Suppressor macrophage treated with lipopolysaccharide for 1 hour (primary cell): ENCODE data around the gene AQP6.

Source experiments
- DNase-seq, 3 donors: peaks; one replicate each; pipeline ENCODE4 v3.0.0-alpha.2; 2020 to 2022

Gene AQP6, protein sequence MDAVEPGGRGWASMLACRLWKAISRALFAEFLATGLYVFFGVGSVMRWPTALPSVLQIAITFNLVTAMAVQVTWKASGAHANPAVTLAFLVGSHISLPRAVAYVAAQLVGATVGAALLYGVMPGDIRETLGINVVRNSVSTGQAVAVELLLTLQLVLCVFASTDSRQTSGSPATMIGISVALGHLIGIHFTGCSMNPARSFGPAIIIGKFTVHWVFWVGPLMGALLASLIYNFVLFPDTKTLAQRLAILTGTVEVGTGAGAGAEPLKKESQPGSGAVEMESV

DNA sequence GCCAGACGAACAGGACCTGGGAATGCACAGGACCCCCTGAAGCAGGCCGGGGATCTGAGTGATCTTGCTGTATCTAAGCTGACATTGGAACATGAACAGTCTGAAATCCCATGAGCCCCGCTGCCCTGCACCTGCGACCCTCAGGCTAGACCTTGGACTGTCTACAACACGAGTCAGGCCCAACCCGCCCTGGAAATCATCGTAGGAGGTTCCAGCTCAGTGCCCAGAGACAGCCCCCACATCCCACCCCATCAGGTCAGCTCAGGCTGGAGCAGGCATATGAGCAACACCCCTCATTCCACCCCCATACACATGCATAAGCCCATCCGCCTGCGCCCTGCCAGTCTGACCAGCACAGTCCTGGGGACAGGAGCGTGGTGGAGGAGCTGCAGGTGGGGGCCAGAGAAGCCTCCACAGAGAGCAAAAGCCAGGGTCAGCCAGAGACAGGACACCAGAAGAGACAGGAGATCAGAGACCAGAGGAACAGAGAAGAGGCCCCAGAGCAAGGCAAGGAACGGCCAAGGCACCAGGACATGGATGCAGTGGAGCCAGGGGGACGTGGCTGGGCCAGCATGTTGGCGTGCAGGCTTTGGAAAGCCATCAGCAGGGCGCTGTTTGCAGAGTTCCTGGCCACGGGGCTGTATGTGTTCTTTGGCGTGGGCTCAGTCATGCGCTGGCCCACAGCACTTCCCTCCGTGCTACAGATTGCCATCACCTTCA, at the start of gene AQP6:
Gene AQP6 (plus strand): TSS at position 307 of the 720 bp plus-strand sequence. CDS start 227 bp downstream, at position 534.
- no peak for DNase-seq

DNA sequence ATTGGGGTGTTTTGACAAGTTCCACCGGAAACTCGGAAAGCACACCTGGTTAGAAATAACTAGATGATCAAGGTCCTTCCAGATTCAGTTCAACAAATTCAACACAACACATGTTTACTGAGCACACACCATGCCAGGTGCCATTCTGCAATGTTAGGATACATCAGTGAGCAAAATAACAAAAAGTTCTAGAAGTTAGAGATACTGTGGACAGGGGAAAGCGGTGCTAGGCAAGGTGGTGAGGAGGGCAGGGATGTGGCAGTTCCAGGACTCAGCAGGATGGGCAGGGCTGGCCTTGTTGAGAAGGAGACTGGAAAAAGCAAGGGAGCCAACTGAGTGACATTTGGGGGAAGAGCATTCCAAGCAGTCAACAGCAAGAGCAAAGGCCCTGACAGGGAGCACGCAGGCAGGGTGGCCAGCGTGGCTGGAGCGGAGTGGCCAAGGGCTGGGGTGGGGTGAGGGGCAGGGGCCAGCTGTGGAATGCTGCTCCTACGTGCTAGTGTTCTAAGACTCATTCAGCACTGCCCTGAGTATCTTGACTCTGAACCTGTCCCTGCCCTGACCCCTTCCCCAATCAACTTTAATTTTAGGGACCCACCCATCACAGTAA, 49.6 kb upstream of the AQP6 start:
- DNase-seq = no peak

DNA sequence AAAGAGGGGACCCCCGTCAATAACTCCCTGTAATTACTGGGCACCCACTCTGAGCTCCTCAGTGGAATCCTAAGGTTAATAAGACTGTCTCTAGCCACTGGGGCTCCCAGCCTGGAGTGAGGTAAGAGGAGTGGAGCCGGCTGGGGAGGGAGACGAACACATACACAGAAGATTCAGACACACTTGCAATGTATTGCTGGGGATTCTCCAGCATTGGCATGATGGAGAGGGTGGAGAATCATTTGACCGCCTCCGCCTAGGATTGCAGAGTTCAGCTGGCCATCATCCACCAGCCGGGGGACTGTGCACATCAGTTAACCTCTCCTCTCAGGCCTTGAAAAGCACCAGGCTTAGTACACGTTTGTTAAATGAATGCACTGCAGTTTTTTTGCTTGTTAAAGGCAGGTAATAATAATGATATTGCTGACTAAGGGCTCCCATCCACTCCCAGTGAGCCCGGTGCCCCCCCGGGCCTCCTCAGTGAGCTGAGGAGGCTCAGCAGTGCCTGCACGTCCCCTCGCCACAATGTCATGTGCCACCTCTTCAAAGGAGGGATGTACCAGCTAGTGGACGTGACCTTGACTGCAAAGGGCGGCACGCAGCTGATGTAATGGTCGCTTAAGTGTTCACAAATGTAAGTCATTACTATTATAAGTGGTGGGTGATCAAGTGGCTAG, 48.7 kb upstream of the AQP6 start:
- no peak for DNase-seq

DNA sequence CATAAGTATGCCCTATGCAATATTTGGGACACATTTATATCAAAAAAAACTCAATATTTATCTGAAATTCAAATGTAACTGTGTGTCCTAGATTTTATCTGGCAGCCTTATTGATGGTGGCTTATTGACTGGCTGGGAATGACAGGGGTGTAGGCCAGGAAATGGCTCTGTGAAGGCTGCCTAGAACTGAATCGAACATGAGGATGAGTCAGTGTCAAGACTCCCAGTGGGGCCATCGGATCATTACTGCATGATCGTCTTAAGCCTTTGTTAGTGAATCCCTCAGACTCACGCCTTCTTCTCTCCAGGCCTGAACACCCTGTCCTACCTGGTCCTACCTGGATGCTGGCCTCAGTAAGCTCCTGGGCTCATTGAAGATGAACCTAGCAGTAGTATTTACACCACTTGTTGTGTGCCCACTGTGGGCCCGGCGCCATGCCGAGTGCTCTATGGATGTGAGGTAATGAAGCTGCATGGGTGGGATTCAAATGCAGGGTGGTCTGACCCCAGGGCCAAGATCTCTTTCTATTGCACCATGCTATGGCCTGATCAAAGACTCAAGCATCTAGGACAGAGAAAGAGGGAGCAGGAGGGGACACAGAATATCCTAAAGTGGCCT, 48.0 kb upstream of the AQP6 start:
- DNase-seq = no peak

DNA sequence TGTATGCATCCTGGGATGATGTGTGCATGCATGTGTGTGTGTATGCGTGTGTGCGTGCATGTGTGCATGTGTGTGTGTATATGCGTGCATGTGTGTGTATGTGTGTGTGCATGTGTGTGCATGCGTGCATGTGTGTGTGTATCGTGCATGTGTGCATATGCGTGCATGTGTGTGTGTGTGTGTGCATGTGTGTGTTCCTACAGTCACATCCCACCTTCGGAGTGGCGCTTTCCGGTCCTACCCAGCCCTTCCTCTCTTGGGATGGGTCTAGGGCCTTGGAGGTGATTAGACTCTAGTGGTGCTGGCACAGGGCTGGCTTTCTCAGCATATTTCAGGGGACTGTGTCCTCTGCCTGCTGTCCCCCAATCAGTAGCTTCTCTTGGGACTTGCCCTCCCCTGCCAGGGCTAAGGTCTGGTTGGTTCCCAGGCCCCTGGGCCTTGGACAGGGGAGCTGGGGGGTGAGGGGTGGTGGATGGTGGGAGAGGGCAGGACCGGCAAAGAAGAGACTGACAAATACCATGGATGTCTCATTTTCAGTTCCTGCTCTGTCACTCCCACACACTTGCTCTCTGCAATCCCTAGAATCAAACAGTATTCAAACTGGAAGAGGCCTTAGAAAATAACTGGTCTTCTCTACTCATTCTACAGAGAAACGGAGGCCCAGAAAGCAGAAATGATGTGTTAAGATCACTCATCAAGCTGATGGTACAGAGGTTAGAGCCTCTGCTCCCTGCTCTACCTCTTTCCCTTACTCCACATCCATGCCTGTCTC, 47.1 kb upstream of the AQP6 start:
- peak; percentile 52 to 69 (median 61) for DNase-seq

DNA sequence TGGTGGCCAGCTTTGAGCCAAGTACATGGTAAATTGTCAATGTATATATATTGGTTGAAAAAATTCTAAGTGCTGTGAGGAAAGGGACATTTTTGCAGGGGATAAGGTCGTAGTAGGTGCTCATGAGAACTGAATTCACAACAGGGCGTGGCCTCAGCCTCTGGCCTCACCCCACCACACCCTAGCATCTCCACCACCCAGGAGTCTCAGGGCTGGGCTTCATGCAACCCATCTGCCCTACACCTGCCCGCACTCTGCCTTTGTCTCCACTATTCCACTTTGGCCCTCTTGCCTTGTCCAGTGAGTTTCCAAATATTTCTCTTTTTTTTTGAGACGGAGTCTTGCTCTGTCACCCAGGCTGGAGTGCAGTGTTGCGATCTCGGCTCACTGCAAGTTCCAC, 44.3 kb upstream of the AQP6 start:
- DNase-seq = no peak

DNA sequence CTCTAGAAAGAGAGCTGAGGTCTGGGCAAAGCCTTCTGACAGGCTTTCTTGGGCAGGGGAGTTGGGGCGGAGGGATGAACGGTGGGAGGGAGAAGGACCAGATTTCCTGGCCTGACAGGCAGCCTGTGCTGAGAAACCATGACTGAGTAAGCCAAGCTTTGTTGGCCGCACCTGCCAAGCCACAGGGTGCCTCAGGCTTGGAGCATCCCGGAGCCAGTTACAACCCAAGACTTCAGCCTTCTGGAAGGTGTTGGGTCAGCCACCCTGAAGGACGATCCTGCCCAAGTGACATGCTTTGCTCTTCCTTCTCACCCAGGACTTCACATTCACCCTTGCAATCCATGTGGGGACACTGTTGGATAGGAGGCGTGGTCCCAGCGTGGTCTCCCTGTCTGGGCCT, 43.2 kb upstream of the AQP6 start:
- no peak for DNase-seq

DNA sequence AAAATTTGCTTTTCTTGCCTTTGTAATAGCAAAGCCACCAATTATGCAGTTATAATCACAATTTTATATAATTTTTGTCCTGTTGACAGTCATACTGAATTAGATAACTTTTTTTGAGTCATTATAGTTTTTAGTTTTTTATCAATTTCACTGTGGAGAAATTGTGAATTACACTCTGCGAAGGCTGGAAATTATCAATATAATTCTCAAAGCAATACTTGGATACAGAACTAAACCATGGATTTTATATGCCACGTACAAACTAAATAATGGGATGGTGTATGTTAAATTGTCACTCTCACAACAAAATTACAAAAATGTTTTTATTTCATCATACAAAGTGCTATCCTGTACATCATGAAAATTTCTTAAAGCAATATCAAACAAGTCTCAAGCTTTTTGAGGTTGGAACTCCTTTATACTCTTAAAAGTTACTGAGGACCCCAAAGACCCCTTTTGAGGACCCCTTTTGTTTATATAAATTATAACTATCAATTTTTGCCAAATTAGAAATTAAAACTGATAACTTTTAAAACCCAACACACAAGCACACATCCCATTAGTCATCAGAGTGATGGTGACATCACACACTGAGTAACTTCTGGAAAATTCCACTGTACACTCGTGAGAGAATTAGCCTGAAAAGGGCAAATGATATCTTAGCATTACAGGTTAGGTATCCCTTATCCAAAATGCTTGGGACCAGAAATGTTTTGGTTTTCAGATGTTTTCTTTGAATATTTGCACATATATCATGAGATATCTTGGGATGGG, 42.0 kb upstream of the AQP6 start:
- DNase-seq = peak; percentile 77 to 92 (median 90)

DNA sequence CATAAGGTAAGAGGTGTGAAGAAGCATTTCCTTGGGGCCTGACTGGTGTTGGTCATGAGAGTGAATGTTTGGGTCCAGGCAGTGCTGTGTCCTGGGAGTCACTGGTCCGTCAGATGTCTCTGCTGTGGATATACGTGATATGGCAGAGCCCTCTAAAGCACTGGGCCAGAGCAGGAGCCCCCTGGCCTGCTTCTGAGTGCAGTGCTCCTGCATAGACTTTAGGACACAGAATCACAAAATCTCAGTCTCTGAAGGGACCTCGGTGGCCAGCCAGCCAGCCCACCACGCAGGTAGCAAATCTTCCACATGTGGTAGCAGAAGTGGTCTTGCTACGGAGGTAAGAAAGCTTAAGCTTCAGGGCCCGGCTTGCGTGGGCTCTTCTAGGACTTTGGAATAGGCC, 40.7 kb upstream of the AQP6 start:
- no peak for DNase-seq

DNA sequence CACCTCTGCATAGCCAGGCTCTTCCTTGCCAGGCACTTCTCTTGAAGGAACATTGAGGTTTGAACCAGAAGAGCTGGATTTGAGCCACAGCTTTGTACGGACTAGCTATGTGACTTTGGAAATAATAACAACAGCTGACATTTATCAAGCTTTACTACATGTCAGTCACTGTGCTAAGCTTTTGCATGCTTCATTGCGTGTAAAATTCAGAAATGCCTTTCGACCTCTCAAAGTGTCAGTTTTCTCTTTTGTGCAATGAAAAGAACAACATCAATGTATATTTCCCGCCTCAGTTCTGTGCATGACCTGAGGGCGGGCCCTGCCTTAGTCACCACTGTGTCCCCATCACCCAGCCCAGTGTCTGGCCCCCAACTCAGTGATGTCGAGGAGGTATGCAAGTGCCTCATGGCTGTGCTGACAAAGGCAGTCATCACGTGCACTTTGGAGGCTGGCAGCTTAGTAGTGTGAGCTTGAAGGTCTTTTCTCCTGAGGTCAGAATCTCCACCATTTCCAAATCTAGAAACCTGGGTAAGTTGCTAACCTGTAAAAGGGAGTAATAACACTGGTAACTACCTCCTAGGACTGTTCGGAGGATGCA, 40.1 kb upstream of the AQP6 start:
- peak in 2 of 3 donors; percentile 14 to 28 for DNase-seq

DNA sequence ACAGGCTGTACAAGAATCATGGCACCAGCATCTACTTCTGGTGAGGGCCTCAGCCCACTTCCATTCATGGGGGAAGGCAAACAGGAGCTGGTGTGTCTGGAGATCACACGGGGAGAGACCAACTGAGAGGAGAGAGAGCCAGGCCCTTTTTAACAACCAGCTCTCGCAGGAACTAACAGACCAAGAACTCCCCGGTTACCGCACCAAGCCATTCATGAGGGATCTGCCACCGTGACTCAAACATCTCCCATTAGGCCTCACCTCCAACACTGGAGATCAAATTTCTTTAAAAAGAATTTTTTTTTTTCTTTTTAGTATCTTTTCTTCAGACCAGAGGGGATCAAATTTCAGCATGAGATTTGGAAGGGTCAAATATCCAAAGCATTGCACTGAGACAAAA, 39.0 kb upstream of the AQP6 start:
- no peak for DNase-seq

DNA sequence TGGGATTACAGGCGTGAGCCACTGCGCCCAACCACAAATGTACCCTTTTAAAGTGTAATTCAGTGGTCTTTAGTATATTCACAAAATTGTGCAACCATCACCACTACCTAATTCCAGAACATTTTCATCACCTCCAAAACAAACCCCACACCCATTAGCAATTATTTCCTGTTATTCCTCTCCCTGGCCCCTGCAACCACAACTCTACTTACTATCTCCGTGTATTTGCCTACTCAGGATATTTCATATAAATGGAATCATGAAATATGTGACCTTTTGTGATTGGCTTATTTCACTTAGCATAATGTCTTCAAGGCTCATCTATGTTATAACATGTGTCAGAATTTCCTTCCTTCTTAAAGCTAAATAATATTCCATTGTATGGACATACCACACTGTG, 38.2 kb upstream of the AQP6 start:
- DNase-seq = no peak

DNA sequence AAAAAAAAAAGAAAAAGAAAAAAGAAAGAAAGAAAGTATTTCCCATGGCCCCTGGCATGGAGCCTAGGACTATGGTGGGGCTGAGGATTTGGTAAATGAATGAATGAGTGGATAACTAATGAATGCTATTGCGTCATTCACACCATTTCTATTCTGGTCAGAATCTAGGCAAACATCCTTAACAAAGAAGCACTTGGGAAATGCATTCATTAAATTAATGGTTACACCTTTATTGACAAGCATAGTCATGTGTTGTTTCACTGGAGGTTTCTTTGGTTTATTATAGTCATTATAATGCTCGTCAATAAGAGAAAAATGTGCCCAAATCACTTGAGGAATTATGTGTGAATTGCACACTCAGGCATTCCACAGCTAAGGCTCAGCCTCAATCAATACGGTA, 35.8 kb upstream of the AQP6 start:
- no peak for DNase-seq

DNA sequence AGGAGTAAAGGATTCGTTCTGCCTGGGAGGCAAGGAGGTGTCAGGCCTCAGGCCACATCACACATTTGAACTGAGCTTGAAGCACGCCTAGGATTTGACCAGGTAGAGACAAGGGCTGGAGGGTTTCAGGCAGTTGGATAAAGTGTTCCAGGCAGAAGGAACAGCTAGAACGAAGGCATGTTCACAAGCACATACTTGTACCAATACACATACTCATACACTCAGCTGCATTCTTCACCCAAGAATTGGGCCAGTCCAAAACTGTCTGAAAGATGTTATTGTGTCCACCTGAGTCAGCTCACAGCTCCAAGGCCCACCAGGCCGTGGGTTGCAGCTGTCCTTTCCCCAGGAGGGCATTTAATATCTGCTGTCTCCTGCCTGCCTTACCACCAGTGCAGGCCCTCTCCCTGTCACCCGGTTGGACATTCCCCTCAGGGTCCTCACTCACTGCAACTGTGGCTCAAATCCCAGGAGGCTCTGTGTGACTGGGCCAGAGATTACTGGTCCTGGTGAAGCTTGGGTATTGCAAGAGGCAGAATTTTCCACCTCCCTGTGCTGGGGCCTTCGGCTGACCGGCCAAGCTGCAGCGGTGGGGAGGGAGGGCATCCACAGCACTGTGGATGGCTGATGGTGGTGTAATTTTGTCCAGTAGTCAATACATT, 35.0 kb upstream of the AQP6 start:
- DNase-seq = no peak

DNA sequence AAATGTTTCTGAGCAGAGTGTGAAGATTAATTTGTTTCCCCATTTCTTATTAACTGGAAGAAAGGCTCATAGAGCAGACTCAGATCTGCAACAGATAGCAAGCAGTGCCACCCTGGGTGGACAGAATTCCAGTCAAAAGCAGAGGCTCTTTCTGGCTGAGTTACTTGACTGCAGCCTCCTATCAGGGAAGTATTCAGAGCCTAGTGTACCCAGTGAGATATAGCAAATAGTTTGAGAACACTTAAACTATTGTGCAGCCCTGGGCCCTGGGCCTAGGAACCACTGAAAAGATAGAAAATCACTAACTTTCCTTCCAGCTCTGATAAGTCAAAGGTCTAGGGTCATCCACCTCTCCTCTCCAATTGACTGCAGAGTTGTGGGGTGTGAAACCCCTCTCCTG, 33.4 kb upstream of the AQP6 start:
- no peak for DNase-seq

DNA sequence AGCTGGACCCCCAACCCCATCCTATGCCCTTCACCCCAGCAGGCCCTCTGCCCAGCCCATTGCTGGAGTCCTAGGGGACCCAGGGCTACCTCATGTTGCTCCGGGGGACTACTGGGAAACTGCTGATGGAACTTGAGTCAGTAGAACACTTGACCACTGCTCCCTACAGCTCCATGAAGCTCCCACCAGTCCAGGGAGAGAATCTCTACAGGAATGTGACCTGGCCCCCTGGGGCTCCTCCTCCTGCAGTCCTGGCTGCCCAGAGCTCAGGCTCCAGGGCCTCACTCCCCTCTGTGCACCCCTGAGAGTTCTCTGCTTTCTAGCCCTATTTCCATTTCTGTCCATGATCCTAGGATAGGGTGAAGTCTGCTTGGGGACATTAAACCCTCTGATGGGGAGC, 33.0 kb upstream of the AQP6 start:
- DNase-seq = no peak

DNA sequence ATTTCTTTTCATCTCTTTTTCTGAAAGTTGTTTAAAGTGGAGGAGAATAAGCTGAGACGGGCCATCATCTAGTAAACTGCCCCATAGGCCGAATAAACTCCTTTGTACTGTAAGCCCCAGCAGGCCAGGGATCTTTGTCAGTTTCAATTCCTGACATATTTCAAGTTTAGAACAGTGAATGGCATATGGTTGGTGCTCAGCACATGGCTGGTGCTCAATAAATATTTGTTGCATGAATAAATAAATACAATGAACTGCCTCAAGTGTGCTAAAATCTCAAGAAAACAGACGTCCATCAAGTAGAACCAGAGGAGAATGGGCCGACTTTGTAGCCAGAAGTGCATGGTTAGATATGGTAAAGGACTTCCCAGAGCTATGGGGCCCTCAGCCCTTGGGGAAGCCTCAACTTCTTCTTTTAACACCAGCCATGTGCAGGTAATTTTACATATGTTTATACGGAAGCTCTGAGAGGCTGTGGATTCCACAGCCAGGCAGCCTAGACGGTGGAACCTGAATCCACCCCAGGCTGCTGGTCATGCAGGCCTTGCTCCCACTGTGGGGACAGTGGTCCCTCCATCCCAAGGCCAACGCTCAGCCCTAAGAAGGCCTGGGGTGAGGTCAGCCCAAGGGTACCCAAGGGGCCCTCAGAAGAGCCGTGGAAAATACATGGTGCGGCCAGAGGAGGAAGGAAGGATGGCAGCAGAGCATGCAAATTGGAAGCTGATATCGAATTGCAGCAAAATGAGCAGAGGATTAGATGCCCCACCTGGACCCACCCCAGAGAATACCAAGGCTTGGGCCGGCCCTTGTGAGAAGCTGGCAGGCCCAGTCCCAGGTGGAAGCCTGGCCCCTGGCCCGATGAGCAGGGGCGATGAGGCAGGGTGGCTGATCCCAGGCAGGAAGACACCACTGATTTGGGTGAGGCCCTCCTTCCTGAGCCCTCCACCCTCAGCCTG, 30.9 kb upstream of the AQP6 start:
- DNase-seq = no peak

DNA sequence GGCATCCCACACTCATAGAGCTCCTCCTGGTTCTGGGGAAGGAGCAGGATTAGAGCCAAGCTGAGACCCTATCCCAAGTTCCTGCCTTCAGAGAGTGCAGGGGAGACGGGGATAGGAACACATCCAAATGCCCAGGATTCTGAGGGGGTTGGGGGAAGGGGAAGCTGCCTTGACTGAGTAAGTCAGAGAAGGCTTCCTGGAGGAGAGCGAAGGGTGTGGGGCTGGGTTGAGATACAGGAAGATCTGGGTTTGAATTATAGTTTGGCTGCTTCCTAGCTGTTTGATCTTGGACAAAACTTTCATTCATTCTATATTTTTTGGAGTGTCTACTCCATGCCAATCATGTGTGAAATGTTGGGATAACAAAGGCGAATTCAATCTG, 30.2 kb upstream of the AQP6 start:
- no peak for DNase-seq

DNA sequence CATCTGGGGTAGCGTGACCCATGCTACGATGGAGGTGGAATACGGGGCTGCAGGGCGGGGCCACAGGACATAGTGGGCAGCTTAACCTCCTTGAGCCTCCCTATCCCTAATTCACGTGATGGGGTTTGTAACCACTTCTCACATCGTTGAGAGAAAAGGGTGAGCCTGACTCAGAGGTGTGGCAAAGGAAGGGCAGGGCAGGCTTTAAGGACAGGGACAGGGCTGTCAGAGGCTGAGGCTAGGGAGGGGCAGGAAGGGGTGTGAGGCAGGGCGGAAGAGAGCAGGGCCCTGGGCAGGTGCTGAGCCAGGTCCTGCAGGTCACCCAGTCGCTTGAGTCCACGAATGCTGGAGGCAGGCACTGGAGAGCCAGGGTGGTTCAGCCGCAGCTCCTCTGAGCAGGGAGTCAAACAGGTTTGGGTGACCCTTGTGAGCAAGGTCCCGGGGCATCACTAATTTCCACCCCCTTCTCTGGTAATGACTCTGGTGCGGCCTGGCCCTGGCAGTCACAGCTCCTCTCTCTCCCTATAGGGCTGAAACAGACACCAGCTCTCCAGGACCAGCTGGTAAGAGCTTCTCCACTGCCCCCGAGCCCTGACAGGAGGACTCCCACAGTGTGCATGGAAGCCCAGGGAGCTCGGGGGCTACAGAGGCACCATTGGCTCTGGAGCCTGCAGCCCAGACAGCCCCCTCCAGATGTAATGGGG, 29.7 kb upstream of the AQP6 start:
- no peak for DNase-seq
